CD14-positive monocyte (primary cell): ENCODE data around the gene PCGF3. TPM values are rescaled to one million over a fixed set of nuclear protein-coding genes. Genes with fewer than 3 reads are reported as not detected.

Experiments used
- DNase-seq, 3 donors: peaks; one replicate each; pipeline ENCODE4 v3.0.0-alpha.2; 2011 to 2022
- H2AFZ ChIP-seq: 2 replicates; pipeline ENCODE4 v1.6.0; 2012; ENCODE audit warnings: mild to moderate bottlenecking, low read depth, low read length, inconsistent platforms; ENCODE audit not compliant: insufficient read depth, poor library complexity, severe bottlenecking
- H3K27ac ChIP-seq, 2 donors: 1 replicate in 1 of 2; 2 replicates in 1 of 2; pipeline ENCODE4 v1.5.1; 2012 to 2013; ENCODE audit warnings: low read length in 2 of 2, control low read depth in 1 of 2, inconsistent platforms in 1 of 2, low read depth in 1 of 2, mild to moderate bottlenecking in 1 of 2
- H3K27me3 ChIP-seq, 2 donors: one replicate each; pipeline versions ENCODE4 v1.6.0 to v1.6.1; 2011 to 2013; ENCODE audit warnings: low read length in 2 of 2; ENCODE audit not compliant: control insufficient read depth in 2 of 2, insufficient read depth in 2 of 2
- H3K36me3 ChIP-seq, 2 donors: replicated peaks in 1 of 2; 1 replicate in 1 of 2; 2 replicates in 1 of 2; pipeline versions ENCODE4 v1.5.1 to v1.6.1; 2012 to 2013; ENCODE audit warnings: low read length in 2 of 2, control low read depth in 1 of 2, inconsistent platforms in 1 of 2, mild to moderate bottlenecking in 1 of 2; ENCODE audit not compliant: insufficient read depth in 2 of 2, control insufficient read depth in 1 of 2
- H3K4me1 ChIP-seq, 2 donors: 1 replicate in 1 of 2; 2 replicates in 1 of 2; pipeline versions ENCODE4 v1.5.1 to v1.6.1; 2012 to 2013; ENCODE audit warnings: low read length in 2 of 2, control low read depth in 1 of 2, inconsistent platforms in 1 of 2, mild to moderate bottlenecking in 1 of 2, moderate library complexity in 1 of 2; ENCODE audit not compliant: insufficient read depth in 2 of 2, control insufficient read depth in 1 of 2
- H3K4me2 ChIP-seq: replicated peaks from 2 replicates; pipeline ENCODE3; 2012; ENCODE audit warnings: low read length, moderate library complexity, mild to moderate bottlenecking; ENCODE audit not compliant: poor library complexity, severe bottlenecking; ENCODE audit errors: extremely low read depth
- H3K4me3 ChIP-seq, 3 experiments: fragments of 200-600 bp in 1 of 3; sonication (generic) in 1 of 3; replicated peaks in 1 of 3; 1 replicate in 2 of 3; 2 replicates in 1 of 3; pipeline ENCODE4 v1.5.1; 2011 to 2013; ENCODE audit warnings: low read length in 3 of 3, mild to moderate bottlenecking in 3 of 3, control low read depth in 2 of 3, low read depth in 2 of 3, inconsistent platforms in 1 of 3, moderate library complexity in 1 of 3
- H3K79me2 ChIP-seq: 2 replicates; pipeline ENCODE4 v1.6.0; 2012; ENCODE audit warnings: mild to moderate bottlenecking, control low read depth, inconsistent platforms, low read length, moderate library complexity; ENCODE audit not compliant: insufficient read depth
- H3K9ac ChIP-seq: 2 replicates; pipeline ENCODE4 v1.6.0; 2017; ENCODE audit warnings: low read length, mild to moderate bottlenecking; ENCODE audit not compliant: insufficient read depth, poor library complexity, severe bottlenecking
- H3K9me3 ChIP-seq, 2 donors: replicated peaks in 1 of 2; 1 replicate in 1 of 2; 2 replicates in 1 of 2; pipeline versions ENCODE4 v1.5.1 to v1.6.1; 2012 to 2013; ENCODE audit warnings: low read length in 2 of 2, control low read depth in 1 of 2; ENCODE audit not compliant: control insufficient read depth in 1 of 2, insufficient read depth in 1 of 2
- H4K20me1 ChIP-seq: 2 replicates; pipeline ENCODE4 v1.6.0; 2012; ENCODE audit warnings: mild to moderate bottlenecking, low read length, control low read depth, moderate library complexity; ENCODE audit not compliant: insufficient read depth
- H3K27ac Mint-ChIP-seq, 7 donors: one replicate each; pipeline ENCODE4 v1.8.0; 2020; ENCODE audit warnings: mild to moderate bottlenecking in 7 of 7, mixed read lengths in 7 of 7, moderate library complexity in 6 of 7, inconsistent platforms in 2 of 7
- H3K27me3 Mint-ChIP-seq, 3 donors: one replicate each; pipeline ENCODE4 v1.8.0; 2021 to 2022; ENCODE audit warnings: low read depth in 3 of 3, mild to moderate bottlenecking in 3 of 3, mixed read lengths in 3 of 3, moderate library complexity in 3 of 3, inconsistent platforms in 1 of 3
- H3K36me3 Mint-ChIP-seq, 2 donors: one replicate each; pipeline ENCODE4 v1.8.0; 2020; ENCODE audit warnings: mixed read lengths in 2 of 2, inconsistent platforms in 1 of 2, mild to moderate bottlenecking in 1 of 2
- H3K4me1 Mint-ChIP-seq: one replicate; pipeline ENCODE4 v1.8.0; 2020; ENCODE audit warnings: mild to moderate bottlenecking, mixed read lengths
- H3K4me3 Mint-ChIP-seq, 2 donors: one replicate each; pipeline ENCODE4 v1.8.0; 2020; ENCODE audit warnings: mild to moderate bottlenecking in 2 of 2, mixed read lengths in 2 of 2, moderate library complexity in 1 of 2
- H3K9me3 Mint-ChIP-seq, 7 donors: one replicate each; pipeline ENCODE4 v1.8.0; 2020 to 2022; ENCODE audit warnings: mixed read lengths in 7 of 7, mild to moderate bottlenecking in 6 of 7, moderate library complexity in 6 of 7, inconsistent platforms in 2 of 7
- CTCF ChIP-seq: fragments of 200-600 bp; IDR thresholded peaks from one replicate; pipeline ENCODE4 v1.8.0; 2022; ENCODE audit warnings: antibody characterized with exemption, mild to moderate bottlenecking
- whole genome bisulfite sequencing: methylation state at CpG from one replicate; pipeline ENCODE4 v1.1.5; 2013; ENCODE audit warnings: missing lambda C conversion rate; ENCODE audit not compliant: insufficient coverage; 5-methylcytosine and 5-hydroxymethylcytosine counted together
- intact Hi-C, 2 donors: fragments of 100-400 bp; cut with micrococcal nuclease; formaldehyde crosslinking; loops; one replicate each; pipeline versions ENCODE4 v1.15.0 to v1.15.1; 2023
- polyA plus RNA-seq, 3 donors: library from polyadenylated mRNA; depleted of rRNA in 1 of 3; unstranded in 2 of 3; stranded (reverse) in 1 of 3; fragments of 300-500 nt in 2 of 3; fragments of >200 nt in 1 of 3; fragmentation: Illumina TruSeq in 2 of 3; gene quantifications; 1 replicate in 2 of 3; 2 replicates in 1 of 3; pipeline ENCODE4 v1.2.3, GENCODE V29; 2012 to 2021

The PCGF3 gene
- polyA plus RNA-seq, 3 donors, result 7.0 to 163 (median 8.3) TPM

DNA sequence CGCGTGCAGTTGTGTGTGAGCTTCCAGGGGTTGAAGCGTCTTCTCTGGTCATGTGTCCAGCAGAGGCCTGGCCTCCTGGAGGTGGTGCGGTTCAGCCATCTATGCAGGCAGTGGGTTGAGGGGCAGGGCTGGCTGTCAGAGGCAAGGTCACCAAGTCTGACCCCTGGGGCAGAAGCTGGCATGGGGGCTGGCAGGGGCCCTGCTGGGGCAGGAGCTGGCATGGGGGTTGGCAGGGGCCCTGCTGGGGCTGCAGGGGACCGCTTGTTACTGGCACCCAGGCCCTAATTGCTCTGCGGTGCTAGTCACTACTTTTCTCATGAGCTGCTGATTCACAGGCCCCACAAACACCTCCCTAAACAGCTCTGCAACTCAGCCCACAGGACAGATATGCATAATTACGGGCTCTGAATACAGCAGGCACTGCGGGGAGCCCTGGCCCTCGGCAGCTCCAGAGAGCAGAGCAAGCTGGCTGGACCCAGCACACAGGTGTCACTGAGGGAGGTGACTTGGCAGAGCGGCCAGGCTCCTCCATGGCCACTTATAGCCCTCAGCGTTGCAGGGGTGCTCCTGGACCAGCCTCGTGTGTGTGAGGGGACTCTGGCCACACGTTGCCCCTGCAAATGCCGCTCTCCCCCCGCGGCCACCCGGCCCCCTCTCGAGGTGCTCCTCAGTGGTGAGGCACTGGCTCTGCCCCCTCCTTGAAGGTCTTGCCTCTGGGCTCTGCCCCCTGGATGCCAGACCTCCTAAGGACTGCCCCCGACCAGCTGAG lies 87.6 kb downstream of the PCGF3 start:
- Histone ChIP-seq H3K9me3 (peaks cover 0 to 17% of the 10 kb centered on the region in 2 donors), H3K9ac (no peak overlapping the region), H3K4me1 (no peaks in the 10 kb centered on the region), H3K79me2 (no peaks in the 10 kb centered on the region), H4K20me1 (no peaks in the 10 kb centered on the region), H3K27ac (no peak overlapping the region), H3K27me3 (peaks cover 38 to 71% of the 10 kb centered on the region in 2 donors), H3K4me2 (no peak overlapping the region), H3K36me3 (no peaks in the 10 kb centered on the region), H3K4me3 (no peak overlapping the region), H2AFZ (no peak overlapping the region)
- no peak overlapping the region for H3K27ac Mint-ChIP-seq
- H3K4me3 Mint-ChIP-seq, result peak overlapping the region in 1 of 2 donors; percentile 79
- WGBS, result 56% methylated on average over 13 of the region's 19 CpGs
- H3K36me3 Mint-ChIP-seq, result peaks cover 0 to 4% of the 10 kb centered on the region in 2 donors
- no peaks in the 10 kb centered on the region for H3K4me1 Mint-ChIP-seq
- intact Hi-C loops, result no loop called here
- no peak for DNase-seq
- H3K27me3 Mint-ChIP-seq, result peaks cover 64 to 91% (median 69%) of the 10 kb centered on the region in 3 donors
- TF ChIP-seq CTCF, result no peak
- H3K9me3 Mint-ChIP-seq, result peaks cover 0 to 14% (median 2%) of the 10 kb centered on the region in 7 donors

DNA sequence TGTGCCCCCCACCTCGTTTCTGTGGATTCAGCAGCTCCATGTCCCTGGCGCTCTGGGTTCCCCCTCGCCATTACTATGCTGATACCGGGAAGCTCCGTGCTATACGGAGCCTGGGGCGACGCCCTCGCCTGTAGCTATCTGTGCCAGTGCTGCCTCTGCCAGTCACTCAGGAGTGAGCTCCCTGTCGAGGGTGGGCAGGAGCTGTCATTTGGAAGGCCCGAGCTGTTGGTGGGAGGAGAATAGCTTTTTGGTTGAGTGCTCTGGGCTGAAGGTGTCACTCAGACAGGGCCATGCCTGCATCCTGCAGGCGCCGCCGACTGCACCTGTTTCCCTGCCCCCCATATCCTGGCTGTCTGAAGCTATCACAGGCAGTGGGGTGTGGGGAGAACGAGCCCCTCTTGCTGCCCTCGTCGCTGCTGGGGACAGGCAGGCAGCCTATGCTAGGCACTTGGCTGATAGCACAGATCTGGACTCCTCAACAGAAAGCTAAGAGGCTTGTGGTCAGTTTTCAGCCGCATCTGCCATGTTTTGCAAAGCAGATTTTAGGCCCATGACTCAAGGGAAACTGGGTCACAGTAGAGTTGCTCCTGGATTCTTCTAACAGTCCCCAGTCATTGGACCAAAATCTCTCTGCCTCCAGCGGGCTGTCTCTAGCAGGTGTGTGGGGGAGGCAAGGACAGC lies 88.4 kb downstream of the PCGF3 start:
- Mint-ChIP-seq H3K27me3 (peaks cover 65 to 89% (median 67%) of the 10 kb centered on the region in 3 donors), H3K36me3 (peaks cover 0 to 4% of the 10 kb centered on the region in 2 donors), H3K4me3 (peak overlapping the region in 1 of 2 donors; percentile 75), H3K9me3 (peaks cover 0 to 14% (median 2%) of the 10 kb centered on the region in 7 donors), H3K27ac (no peak overlapping the region), H3K4me1 (no peaks in the 10 kb centered on the region)
- H3K4me2 ChIP-seq, result no peak overlapping the region
- H3K79me2 ChIP-seq, result no peaks in the 10 kb centered on the region
- H4K20me1 ChIP-seq, result no peaks in the 10 kb centered on the region
- H3K36me3 ChIP-seq, result no peaks in the 10 kb centered on the region
- H3K4me3 ChIP-seq, result no peak overlapping the region
- no peaks in the 10 kb centered on the region for H3K4me1 ChIP-seq
- H3K9ac ChIP-seq, result no peak overlapping the region
- H3K9me3 ChIP-seq, result peaks cover 0 to 17% of the 10 kb centered on the region in 2 donors
- intact Hi-C loops, result no loop called here
- no peak overlapping the region for H2AFZ ChIP-seq
- H3K27me3 ChIP-seq, result peaks cover 38 to 64% of the 10 kb centered on the region in 2 donors
- no peak for TF ChIP-seq CTCF
- WGBS, result 34% methylated on average over 18 of the region's 19 CpGs
- no peak for DNase-seq
- H3K27ac ChIP-seq, result no peak overlapping the region
